GM23338 (cell line): Measurements from ENCODE around the gene TENM3.

Experiments
- CREB1 ChIP-seq: fragments of 250-450 bp; sonication (Bioruptor Pico); IDR thresholded peaks from 2 replicates; pipeline ENCODE4 v1.5.0; 2020; ENCODE audit warnings: low read depth, mild to moderate bottlenecking, moderate library complexity
- CTCF ChIP-seq, 2 experiments: fragments of 200-600 bp in 1 of 2; sonication (generic) in 1 of 2; conservative IDR thresholded peaks; 2 replicates each; pipeline versions ENCODE4 v1.5.1 to v1.6.1; 2016 to 2017; ENCODE audit warnings: antibody characterized with exemption in 2 of 2, low read depth in 2 of 2, mild to moderate bottlenecking in 2 of 2, moderate library complexity in 1 of 2
- EZH2 ChIP-seq: fragments of 200-600 bp; sonication (generic); IDR thresholded peaks from one replicate; pipeline ENCODE4 v1.8.0; 2017; ENCODE audit warnings: antibody characterized with exemption, mild to moderate bottlenecking, low read depth; ENCODE audit not compliant: unreplicated experiment
- EZH2phosphoT487 ChIP-seq: fragments of 200-600 bp; sonication (generic); IDR thresholded peaks from one replicate; pipeline ENCODE4 v1.8.1; 2018; ENCODE audit warnings: antibody characterized with exemption; ENCODE audit not compliant: unreplicated experiment
- JUNB ChIP-seq: IDR thresholded peaks from one replicate; pipeline ENCODE4 v1.6.1; 2016; ENCODE audit warnings: antibody characterized with exemption; ENCODE audit not compliant: unreplicated experiment
- POLR2AphosphoS5 ChIP-seq: IDR thresholded peaks from 2 replicates; pipeline ENCODE4 v1.6.1; 2016; ENCODE audit warnings: antibody characterized with exemption, low read depth
- REST ChIP-seq: IDR thresholded peaks from one replicate; pipeline ENCODE4 v1.6.1; 2018; ENCODE audit warnings: antibody characterized with exemption; ENCODE audit not compliant: unreplicated experiment
- STAT1 ChIP-seq: IDR thresholded peaks from one replicate; pipeline ENCODE4 v1.6.1; 2016; ENCODE audit warnings: antibody characterized with exemption; ENCODE audit not compliant: unreplicated experiment

GRCh38 chr4:182683661-182684060 lies 440.5 kb downstream of the TENM3 start:
- no peak for TF ChIP-seq REST
- TF ChIP-seq EZH2: no peak
- TF ChIP-seq CTCF (conservative IDR thresholded peaks at IDR 0.05; ENCODE audit: low read depth in 2 of 2): no peak
- no peak for TF ChIP-seq POLR2AphosphoS5
- TF ChIP-seq EZH2phosphoT487: no peak
- TF ChIP-seq STAT1: no peak
- TF ChIP-seq JUNB: no peak
- TF ChIP-seq CREB1: no peak
